HEK293 (cell line): ENCODE data around the gene TACR2.

Experiments used
- KLF10 ChIP-seq: fragments of 450-650 bp; IDR thresholded peaks from 2 replicates; pipeline ENCODE4 v1.5.1; 2018; ENCODE audit warnings: missing biosample characterization, mild to moderate bottlenecking, missing genetic modification characterization
- MZF1 ChIP-seq: fragments of 450-650 bp; formaldehyde crosslinking; IDR thresholded peaks from 2 replicates; pipeline ENCODE4 v1.5.1; 2017; ENCODE audit warnings: missing biosample characterization, missing genetic modification characterization, borderline replicate concordance
- TCF7L2 ChIP-seq: IDR thresholded peaks from 2 replicates; pipeline ENCODE4 v1.6.1; 2011; ENCODE audit warnings: low read depth, mild to moderate bottlenecking, inconsistent platforms, low read length, moderate library complexity, borderline replicate concordance
- ZNF121 ChIP-seq: fragments of 450-650 bp; formaldehyde crosslinking; IDR thresholded peaks from 2 replicates; pipeline ENCODE4 v1.5.1; 2016; ENCODE audit warnings: missing biosample characterization, missing genetic modification characterization
- ZNF544 ChIP-seq: fragments of 450-650 bp; formaldehyde crosslinking; IDR thresholded peaks from 2 replicates; pipeline ENCODE4 v1.5.0; 2017; ENCODE audit warnings: missing biosample characterization, missing genetic modification characterization
- TF ChIP-seq, protein P1 (sequence below): fragments of 450-650 bp; formaldehyde crosslinking; IDR thresholded peaks from 2 replicates; pipeline ENCODE4 v1.5.1; 2016; ENCODE audit warnings: missing biosample characterization, missing genetic modification characterization
- TF ChIP-seq, protein P2 (sequence below): fragments of 450-650 bp; formaldehyde crosslinking; IDR thresholded peaks from 2 replicates; pipeline ENCODE4 v1.5.1; 2017; ENCODE audit warnings: missing biosample characterization, missing genetic modification characterization
- TF ChIP-seq, protein P3 (sequence below): IDR thresholded peaks from 2 replicates; pipeline ENCODE4 v1.6.1; 2011; ENCODE audit warnings: mild to moderate bottlenecking, low read depth, low read length, borderline replicate concordance
- TF ChIP-seq, protein P4 (sequence below): fragments of 450-650 bp; formaldehyde crosslinking; IDR thresholded peaks from 2 replicates; pipeline ENCODE4 v1.5.1; 2017; ENCODE audit warnings: missing biosample characterization, missing genetic modification characterization
- TF ChIP-seq, protein P5 (sequence below): fragments of 450-650 bp; formaldehyde crosslinking; conservative IDR thresholded peaks from 2 replicates; pipeline ENCODE4 v1.5.1; 2016; ENCODE audit warnings: low read depth, missing biosample characterization, missing genetic modification characterization

DNA sequence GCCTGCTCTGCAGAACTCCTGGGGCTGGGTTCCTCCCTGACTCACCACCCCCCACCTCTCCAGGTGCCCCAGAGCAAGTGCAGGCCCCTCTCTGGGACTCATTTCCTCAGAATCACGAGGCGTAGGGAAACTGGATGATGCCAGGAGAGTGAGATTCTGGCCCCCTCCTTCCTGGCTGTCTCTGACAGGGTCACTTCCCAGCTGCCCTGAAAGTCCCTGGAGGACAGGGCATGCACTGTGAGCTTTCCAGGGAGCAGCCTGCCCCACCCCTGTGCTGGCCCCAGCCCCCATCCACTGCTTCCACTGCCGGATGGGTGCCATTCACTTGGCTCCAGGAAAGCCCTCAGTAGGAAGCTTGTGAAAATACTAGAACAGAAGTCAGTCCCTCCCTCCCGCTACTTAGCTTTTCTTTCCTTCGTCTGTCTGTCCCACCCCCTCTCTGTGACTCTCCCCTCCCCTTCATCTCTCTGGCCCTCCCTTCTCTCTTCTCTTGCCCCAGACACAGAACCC lies 10.4 kb downstream of the TACR2 start:
- TF ChIP-seq, protein P1, sequence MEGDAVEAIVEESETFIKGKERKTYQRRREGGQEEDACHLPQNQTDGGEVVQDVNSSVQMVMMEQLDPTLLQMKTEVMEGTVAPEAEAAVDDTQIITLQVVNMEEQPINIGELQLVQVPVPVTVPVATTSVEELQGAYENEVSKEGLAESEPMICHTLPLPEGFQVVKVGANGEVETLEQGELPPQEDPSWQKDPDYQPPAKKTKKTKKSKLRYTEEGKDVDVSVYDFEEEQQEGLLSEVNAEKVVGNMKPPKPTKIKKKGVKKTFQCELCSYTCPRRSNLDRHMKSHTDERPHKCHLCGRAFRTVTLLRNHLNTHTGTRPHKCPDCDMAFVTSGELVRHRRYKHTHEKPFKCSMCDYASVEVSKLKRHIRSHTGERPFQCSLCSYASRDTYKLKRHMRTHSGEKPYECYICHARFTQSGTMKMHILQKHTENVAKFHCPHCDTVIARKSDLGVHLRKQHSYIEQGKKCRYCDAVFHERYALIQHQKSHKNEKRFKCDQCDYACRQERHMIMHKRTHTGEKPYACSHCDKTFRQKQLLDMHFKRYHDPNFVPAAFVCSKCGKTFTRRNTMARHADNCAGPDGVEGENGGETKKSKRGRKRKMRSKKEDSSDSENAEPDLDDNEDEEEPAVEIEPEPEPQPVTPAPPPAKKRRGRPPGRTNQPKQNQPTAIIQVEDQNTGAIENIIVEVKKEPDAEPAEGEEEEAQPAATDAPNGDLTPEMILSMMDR: no peak
- TF ChIP-seq ZNF544 (no peak), KLF10 (tag by site-specific recombination) (no peak), MZF1 (no peak), ZNF121 (tag by site-specific recombination) (no peak), TCF7L2 (no peak)
- TF ChIP-seq, protein P2, sequence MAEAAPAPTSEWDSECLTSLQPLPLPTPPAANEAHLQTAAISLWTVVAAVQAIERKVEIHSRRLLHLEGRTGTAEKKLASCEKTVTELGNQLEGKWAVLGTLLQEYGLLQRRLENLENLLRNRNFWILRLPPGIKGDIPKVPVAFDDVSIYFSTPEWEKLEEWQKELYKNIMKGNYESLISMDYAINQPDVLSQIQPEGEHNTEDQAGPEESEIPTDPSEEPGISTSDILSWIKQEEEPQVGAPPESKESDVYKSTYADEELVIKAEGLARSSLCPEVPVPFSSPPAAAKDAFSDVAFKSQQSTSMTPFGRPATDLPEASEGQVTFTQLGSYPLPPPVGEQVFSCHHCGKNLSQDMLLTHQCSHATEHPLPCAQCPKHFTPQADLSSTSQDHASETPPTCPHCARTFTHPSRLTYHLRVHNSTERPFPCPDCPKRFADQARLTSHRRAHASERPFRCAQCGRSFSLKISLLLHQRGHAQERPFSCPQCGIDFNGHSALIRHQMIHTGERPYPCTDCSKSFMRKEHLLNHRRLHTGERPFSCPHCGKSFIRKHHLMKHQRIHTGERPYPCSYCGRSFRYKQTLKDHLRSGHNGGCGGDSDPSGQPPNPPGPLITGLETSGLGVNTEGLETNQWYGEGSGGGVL (tag by site-specific recombination): peak; percentile 40; the same call in 1 of the 2 replicates
- TF ChIP-seq, protein P3, sequence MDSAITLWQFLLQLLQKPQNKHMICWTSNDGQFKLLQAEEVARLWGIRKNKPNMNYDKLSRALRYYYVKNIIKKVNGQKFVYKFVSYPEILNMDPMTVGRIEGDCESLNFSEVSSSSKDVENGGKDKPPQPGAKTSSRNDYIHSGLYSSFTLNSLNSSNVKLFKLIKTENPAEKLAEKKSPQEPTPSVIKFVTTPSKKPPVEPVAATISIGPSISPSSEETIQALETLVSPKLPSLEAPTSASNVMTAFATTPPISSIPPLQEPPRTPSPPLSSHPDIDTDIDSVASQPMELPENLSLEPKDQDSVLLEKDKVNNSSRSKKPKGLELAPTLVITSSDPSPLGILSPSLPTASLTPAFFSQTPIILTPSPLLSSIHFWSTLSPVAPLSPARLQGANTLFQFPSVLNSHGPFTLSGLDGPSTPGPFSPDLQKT: no peak
- TF ChIP-seq, protein P4, sequence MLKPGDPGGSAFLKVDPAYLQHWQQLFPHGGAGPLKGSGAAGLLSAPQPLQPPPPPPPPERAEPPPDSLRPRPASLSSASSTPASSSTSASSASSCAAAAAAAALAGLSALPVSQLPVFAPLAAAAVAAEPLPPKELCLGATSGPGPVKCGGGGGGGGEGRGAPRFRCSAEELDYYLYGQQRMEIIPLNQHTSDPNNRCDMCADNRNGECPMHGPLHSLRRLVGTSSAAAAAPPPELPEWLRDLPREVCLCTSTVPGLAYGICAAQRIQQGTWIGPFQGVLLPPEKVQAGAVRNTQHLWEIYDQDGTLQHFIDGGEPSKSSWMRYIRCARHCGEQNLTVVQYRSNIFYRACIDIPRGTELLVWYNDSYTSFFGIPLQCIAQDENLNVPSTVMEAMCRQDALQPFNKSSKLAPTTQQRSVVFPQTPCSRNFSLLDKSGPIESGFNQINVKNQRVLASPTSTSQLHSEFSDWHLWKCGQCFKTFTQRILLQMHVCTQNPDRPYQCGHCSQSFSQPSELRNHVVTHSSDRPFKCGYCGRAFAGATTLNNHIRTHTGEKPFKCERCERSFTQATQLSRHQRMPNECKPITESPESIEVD (tag by site-specific recombination): no peak
- TF ChIP-seq, protein P5, sequence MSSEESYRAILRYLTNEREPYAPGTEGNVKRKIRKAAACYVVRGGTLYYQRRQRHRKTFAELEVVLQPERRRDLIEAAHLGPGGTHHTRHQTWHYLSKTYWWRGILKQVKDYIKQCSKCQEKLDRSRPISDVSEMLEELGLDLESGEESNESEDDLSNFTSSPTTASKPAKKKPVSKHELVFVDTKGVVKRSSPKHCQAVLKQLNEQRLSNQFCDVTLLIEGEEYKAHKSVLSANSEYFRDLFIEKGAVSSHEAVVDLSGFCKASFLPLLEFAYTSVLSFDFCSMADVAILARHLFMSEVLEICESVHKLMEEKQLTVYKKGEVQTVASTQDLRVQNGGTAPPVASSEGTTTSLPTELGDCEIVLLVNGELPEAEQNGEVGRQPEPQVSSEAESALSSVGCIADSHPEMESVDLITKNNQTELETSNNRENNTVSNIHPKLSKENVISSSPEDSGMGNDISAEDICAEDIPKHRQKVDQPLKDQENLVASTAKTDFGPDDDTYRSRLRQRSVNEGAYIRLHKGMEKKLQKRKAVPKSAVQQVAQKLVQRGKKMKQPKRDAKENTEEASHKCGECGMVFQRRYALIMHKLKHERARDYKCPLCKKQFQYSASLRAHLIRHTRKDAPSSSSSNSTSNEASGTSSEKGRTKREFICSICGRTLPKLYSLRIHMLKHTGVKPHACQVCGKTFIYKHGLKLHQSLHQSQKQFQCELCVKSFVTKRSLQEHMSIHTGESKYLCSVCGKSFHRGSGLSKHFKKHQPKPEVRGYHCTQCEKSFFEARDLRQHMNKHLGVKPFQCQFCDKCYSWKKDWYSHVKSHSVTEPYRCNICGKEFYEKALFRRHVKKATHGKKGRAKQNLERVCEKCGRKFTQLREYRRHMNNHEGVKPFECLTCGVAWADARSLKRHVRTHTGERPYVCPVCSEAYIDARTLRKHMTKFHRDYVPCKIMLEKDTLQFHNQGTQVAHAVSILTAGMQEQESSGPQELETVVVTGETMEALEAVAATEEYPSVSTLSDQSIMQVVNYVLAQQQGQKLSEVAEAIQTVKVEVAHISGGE (tag by site-specific recombination): no peak
